ENCODE measurements around the gene PNPLA7.

The PNPLA7 gene

GRCh38 chr9:137432687-137433348, 117.4 kb downstream of the PNPLA7 start:
- DNase-seq, result no peak

- DNase-seq, result no peak
Observed at GRCh38 chr9:137431416-137431931, 118.7 kb downstream of the PNPLA7 start.

GRCh38 chr9:137430723-137431415, 119.3 kb downstream of the PNPLA7 start:
- no peak for DNase-seq

GRCh38 chr9:137429974-137430722, 120.1 kb downstream of the PNPLA7 start:
- DNase-seq, result no peak

GRCh38 chr9:137429546-137429890, 120.7 kb downstream of the PNPLA7 start:
- DNase-seq, result no peak

- DNase-seq, result no peak
Observed at GRCh38 chr9:137428841-137429545, 121.2 kb downstream of the PNPLA7 start.

- DNase-seq, result no peak
Observed at GRCh38 chr9:137428311-137428630, 121.9 kb downstream of the PNPLA7 start.

- no peak for DNase-seq
Observed at GRCh38 chr9:137427454-137428310, 122.5 kb downstream of the PNPLA7 start.

GRCh38 chr9:137426018-137426681, 124.1 kb downstream of the PNPLA7 start:
- no peak for DNase-seq

- DNase-seq, result no peak
Observed at GRCh38 chr9:137423514-137424291, 126.5 kb downstream of the PNPLA7 start.

- DNase-seq, result peak; percentile 92
Observed at GRCh38 chr9:137422604-137423513, 127.3 kb downstream of the PNPLA7 start, which contains the start of the genes EXD3 and NOXA1. Gene EXD3, minus strand, starts transcription at chr9:137423162. Its CDS starts 27,805 bp downstream, at chr9:137395357. Gene NOXA1, plus strand, starts transcription at chr9:137423393. Its CDS starts 137 bp downstream, at chr9:137423530.

GRCh38 chr9:137421838-137422603, 128.2 kb downstream of the PNPLA7 start:
- DNase-seq, result no peak

- DNase-seq, result no peak
Observed at GRCh38 chr9:137417161-137418021, 132.8 kb downstream of the PNPLA7 start.

GRCh38 chr9:137416563-137417151, 133.5 kb downstream of the PNPLA7 start:
- no peak for DNase-seq

GRCh38 chr9:137416006-137416562, 134.1 kb downstream of the PNPLA7 start:
- DNase-seq, result no peak

- DNase-seq, result no peak
Observed at GRCh38 chr9:137415451-137415850, 134.8 kb downstream of the PNPLA7 start.

- no peak for DNase-seq
Observed at GRCh38 chr9:137412431-137412830, 137.8 kb downstream of the PNPLA7 start.
